ENCODE measurements around the gene CLASP1.

The CLASP1 gene

GRCh38 chr2:121547646-121548045, 101.6 kb downstream of the CLASP1 start:
- Histone ChIP-seq H3K4me3 (replicated peaks; ENCODE audit: insufficient read depth, low read length) (no peak overlapping the region), H3K27ac (replicated peaks) (no peak overlapping the region), H3K27me3 (ENCODE audit: insufficient read depth, poor library complexity, severe bottlenecking) (no peaks in the 10 kb centered on the region)
- TF ChIP-seq SPI1 (IDR thresholded peaks at IDR 0.05; ENCODE audit: borderline replicate concordance, low read depth), result no peak
- no peak for TF ChIP-seq POLR2AphosphoS5 (IDR thresholded peaks at IDR 0.05; ENCODE audit: low read depth)
- TF ChIP-seq GABPA (IDR thresholded peaks at IDR 0.05; ENCODE audit: low read depth), result no peak
- TF ChIP-seq CTCF (IDR thresholded peaks at IDR 0.05; ENCODE audit: insufficient read depth, low read length), result no peak
- TF ChIP-seq, protein P1, sequence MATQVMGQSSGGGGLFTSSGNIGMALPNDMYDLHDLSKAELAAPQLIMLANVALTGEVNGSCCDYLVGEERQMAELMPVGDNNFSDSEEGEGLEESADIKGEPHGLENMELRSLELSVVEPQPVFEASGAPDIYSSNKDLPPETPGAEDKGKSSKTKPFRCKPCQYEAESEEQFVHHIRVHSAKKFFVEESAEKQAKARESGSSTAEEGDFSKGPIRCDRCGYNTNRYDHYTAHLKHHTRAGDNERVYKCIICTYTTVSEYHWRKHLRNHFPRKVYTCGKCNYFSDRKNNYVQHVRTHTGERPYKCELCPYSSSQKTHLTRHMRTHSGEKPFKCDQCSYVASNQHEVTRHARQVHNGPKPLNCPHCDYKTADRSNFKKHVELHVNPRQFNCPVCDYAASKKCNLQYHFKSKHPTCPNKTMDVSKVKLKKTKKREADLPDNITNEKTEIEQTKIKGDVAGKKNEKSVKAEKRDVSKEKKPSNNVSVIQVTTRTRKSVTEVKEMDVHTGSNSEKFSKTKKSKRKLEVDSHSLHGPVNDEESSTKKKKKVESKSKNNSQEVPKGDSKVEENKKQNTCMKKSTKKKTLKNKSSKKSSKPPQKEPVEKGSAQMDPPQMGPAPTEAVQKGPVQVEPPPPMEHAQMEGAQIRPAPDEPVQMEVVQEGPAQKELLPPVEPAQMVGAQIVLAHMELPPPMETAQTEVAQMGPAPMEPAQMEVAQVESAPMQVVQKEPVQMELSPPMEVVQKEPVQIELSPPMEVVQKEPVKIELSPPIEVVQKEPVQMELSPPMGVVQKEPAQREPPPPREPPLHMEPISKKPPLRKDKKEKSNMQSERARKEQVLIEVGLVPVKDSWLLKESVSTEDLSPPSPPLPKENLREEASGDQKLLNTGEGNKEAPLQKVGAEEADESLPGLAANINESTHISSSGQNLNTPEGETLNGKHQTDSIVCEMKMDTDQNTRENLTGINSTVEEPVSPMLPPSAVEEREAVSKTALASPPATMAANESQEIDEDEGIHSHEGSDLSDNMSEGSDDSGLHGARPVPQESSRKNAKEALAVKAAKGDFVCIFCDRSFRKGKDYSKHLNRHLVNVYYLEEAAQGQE (IDR thresholded peaks at IDR 0.05; ENCODE audit: insufficient replicate concordance, low read depth), result no peak
- no peak for DNase-seq (ENCODE audit: low read depth in 1 of 2, low spot score in 1 of 2)

- no peak for DNase-seq (ENCODE audit: low read depth in 1 of 2, low spot score in 1 of 2)
- Histone ChIP-seq H3K27ac (replicated peaks) (no peak overlapping the region), H3K4me3 (replicated peaks; ENCODE audit: insufficient read depth, low read length) (no peak overlapping the region), H3K27me3 (ENCODE audit: insufficient read depth, poor library complexity, severe bottlenecking) (no peaks in the 10 kb centered on the region)
- TF ChIP-seq POLR2AphosphoS5 (IDR thresholded peaks at IDR 0.05; ENCODE audit: low read depth), result no peak
- TF ChIP-seq, protein P1 (IDR thresholded peaks at IDR 0.05; ENCODE audit: insufficient replicate concordance, low read depth), result no peak
- no peak for TF ChIP-seq GABPA (IDR thresholded peaks at IDR 0.05; ENCODE audit: low read depth)
- TF ChIP-seq SPI1 (IDR thresholded peaks at IDR 0.05; ENCODE audit: borderline replicate concordance, low read depth), result no peak
- no peak for TF ChIP-seq CTCF (IDR thresholded peaks at IDR 0.05; ENCODE audit: insufficient read depth, low read length)
Observed at GRCh38 chr2:121545913-121546312, 103.3 kb downstream of the CLASP1 start.

DNA sequence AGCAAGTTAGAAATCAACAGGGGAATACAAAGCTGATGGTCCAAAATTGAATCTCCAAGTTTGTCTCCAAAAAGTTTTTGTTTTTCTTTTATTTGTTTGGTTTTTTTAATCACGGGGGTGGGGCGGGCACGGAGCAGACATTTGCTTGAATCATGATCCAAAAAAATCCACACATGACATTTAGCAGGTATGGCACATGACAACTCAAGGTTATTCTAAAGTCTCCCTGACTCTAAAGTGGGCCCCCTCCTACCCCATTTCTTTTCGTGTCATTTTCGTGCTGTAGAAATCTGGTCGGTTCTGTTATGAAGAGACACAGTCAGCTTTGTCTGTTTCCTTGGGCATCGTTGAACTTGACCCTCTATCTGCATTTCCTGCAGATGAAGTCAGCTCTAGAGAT, 104.0 kb downstream of the CLASP1 start:
- no peak for DNase-seq (ENCODE audit: low read depth in 1 of 2, low spot score in 1 of 2)
- no peak overlapping the region for H3K27ac ChIP-seq (replicated peaks)
- H3K4me3 ChIP-seq (replicated peaks; ENCODE audit: insufficient read depth, low read length), result no peak overlapping the region
- H3K27me3 ChIP-seq (ENCODE audit: insufficient read depth, poor library complexity, severe bottlenecking), result no peaks in the 10 kb centered on the region
- no peak for TF ChIP-seq GABPA (IDR thresholded peaks at IDR 0.05; ENCODE audit: low read depth)
- no peak for TF ChIP-seq SPI1 (IDR thresholded peaks at IDR 0.05; ENCODE audit: borderline replicate concordance, low read depth)
- TF ChIP-seq, protein P1 (IDR thresholded peaks at IDR 0.05; ENCODE audit: insufficient replicate concordance, low read depth), result no peak
- no peak for TF ChIP-seq POLR2AphosphoS5 (IDR thresholded peaks at IDR 0.05; ENCODE audit: low read depth)
- TF ChIP-seq CTCF (IDR thresholded peaks at IDR 0.05; ENCODE audit: insufficient read depth, low read length), result no peak

All from HL-60 (cell line).